ENCODE data around the gene RAB3C.

DNA sequence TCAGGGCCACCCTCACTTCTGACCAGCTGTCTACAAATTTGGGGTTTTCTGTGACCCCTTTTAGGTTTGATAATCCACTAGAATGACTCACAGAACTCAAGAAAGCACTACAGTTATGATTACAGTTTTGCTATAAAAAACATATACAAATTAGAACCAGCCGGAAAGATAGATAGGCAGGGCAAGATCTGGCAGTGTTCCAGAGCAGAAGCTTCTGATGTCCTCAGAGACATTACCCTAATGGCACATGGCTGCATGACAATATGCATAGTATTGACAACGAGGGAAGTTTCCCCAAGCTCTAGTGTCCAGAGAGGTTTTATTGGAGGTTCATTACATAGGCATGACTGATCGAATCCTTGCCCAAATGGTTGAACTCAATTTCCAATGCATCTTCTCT is 158.1 kb downstream of the RAB3C start:
- TF ChIP-seq CTCF (IDR thresholded peaks at IDR 0.05) (no peak), POLR2A (IDR thresholded peaks at IDR 0.05) (no peak)
